H1 (cell line): ENCODE measurements around the gene CIAO3. TPM values are rescaled to one million over a fixed set of nuclear protein-coding genes. Genes with fewer than 3 reads are reported as not detected.

Experiments used
- BRCA1 ChIP-seq: IDR thresholded peaks from 2 replicates; pipeline ENCODE4 v1.6.1; 2012; ENCODE audit warnings: low read depth, low read length, improper control_type of control experiment
- CBX5 ChIP-seq: fragments of 300-800, 300-1000 bp; sonication (generic); IDR thresholded peaks from 2 replicates; pipeline ENCODE4 v1.7.1; 2016; ENCODE audit warnings: antibody characterized with exemption, low read length, low read depth
- CBX8 ChIP-seq: fragments of 300-800, 300-1000 bp; sonication (generic); IDR thresholded peaks from 2 replicates; pipeline ENCODE4 v1.7.1; 2016; ENCODE audit warnings: low read depth, low read length, borderline replicate concordance
- CEBPB ChIP-seq: IDR thresholded peaks from 2 replicates; pipeline ENCODE4 v1.6.1; 2012; ENCODE audit warnings: low read depth, low read length
- CHD1 ChIP-seq: IDR thresholded peaks from 2 replicates; pipeline ENCODE4 v1.6.1; 2012; ENCODE audit warnings: low read depth, low read length, improper control_type of control experiment
- CTBP2 ChIP-seq: IDR thresholded peaks from 2 replicates; pipeline ENCODE4 v1.7.0; 2011; ENCODE audit warnings: borderline replicate concordance, mild to moderate bottlenecking, moderate library complexity, mixed read lengths, low read length; ENCODE audit not compliant: insufficient read depth, insufficient read length
- CTCF ChIP-seq, 3 experiments: IDR thresholded peaks; 1 replicate in 2 of 3; 2 replicates in 1 of 3; pipeline versions ENCODE4 v1.5.1 to v1.6.1; 2011; ENCODE audit warnings: low read length in 3 of 3, mild to moderate bottlenecking in 3 of 3, inconsistent platforms in 2 of 3, low read depth in 1 of 3, moderate library complexity in 1 of 3; ENCODE audit not compliant: insufficient read depth in 1 of 3; ENCODE audit errors: control extremely low read depth in 1 of 3
- E2F6 ChIP-seq: IDR thresholded peaks from 2 replicates; pipeline ENCODE4 v1.6.1; 2012; ENCODE audit warnings: inconsistent platforms
- EZH2 ChIP-seq: fragments of 200-600 bp; sonication (generic); IDR thresholded peaks from 2 replicates; pipeline ENCODE4 v1.7.1; 2012; ENCODE audit warnings: low read depth, mild to moderate bottlenecking, moderate library complexity, low read length, inconsistent platforms; ENCODE audit not compliant: severe bottlenecking
- GABPA ChIP-seq: IDR thresholded peaks from 2 replicates; pipeline ENCODE4 v1.6.1; 2011; ENCODE audit warnings: mild to moderate bottlenecking, low read length, moderate library complexity, borderline replicate concordance; ENCODE audit not compliant: insufficient read depth
- HDAC6 ChIP-seq: IDR thresholded peaks from one replicate; pipeline ENCODE4 v1.7.1; 2012; ENCODE audit warnings: low read depth, mild to moderate bottlenecking, inconsistent platforms, low read length, moderate library complexity
- JUND ChIP-seq: IDR thresholded peaks from 2 replicates; pipeline ENCODE4 v1.6.1; 2011; ENCODE audit warnings: mild to moderate bottlenecking, improper control_type of control experiment, low read length
- KDM1A ChIP-seq: fragments of 200-600, 300-600 bp; sonication (generic); IDR thresholded peaks from 2 replicates; pipeline ENCODE4 v1.7.1; 2016; ENCODE audit warnings: mild to moderate bottlenecking, low read length, borderline replicate concordance
- NANOG ChIP-seq: IDR thresholded peaks from 2 replicates; pipeline ENCODE4 v1.6.1; 2011; ENCODE audit warnings: low read length, low read depth, mild to moderate bottlenecking, inconsistent platforms; ENCODE audit not compliant: insufficient read depth, poor library complexity, severe bottlenecking
- NRF1 ChIP-seq: IDR thresholded peaks from 2 replicates; pipeline ENCODE4 v1.6.1; 2011; ENCODE audit warnings: mild to moderate bottlenecking, low read depth, low read length, improper control_type of control experiment
- POLR2AphosphoS5 ChIP-seq: IDR thresholded peaks from 2 replicates; pipeline ENCODE4 v1.6.1; 2011; ENCODE audit warnings: low read depth, low read length
- TBP ChIP-seq: IDR thresholded peaks from 2 replicates; pipeline ENCODE4 v1.6.1; 2011; ENCODE audit warnings: low read depth, low read length, improper control_type of control experiment
- USF2 ChIP-seq: IDR thresholded peaks from 2 replicates; pipeline ENCODE4 v1.6.1; 2011; ENCODE audit warnings: low read length, improper control_type of control experiment
- YY1 ChIP-seq: IDR thresholded peaks from 2 replicates; pipeline ENCODE4 v1.6.1; 2011; ENCODE audit warnings: low read depth, mild to moderate bottlenecking, low read length
- ZNF274 ChIP-seq: IDR thresholded peaks from 2 replicates; pipeline ENCODE4 v1.7.0; 2012; ENCODE audit warnings: low read length, borderline replicate concordance; ENCODE audit errors: extremely low read depth
- polyA plus RNA-seq, 7 experiments: library from polyadenylated mRNA; depleted of rRNA in 3 of 7; stranded (reverse) in 5 of 7; unstranded in 2 of 7; fragments of >200 nt in 5 of 7; fragments of 200-250 nt in 2 of 7; gene quantifications; 1 replicate in 5 of 7; 2 replicates in 1 of 7; 4 replicates in 1 of 7; pipeline versions ENCODE4 v1.2.1 to v1.2.3, GENCODE V29; 2011 to 2013; ENCODE audit warnings: missing spikeins in 2 of 7, mixed read lengths in 2 of 7
- total RNA-seq: library from RNA; stranded (reverse); fragmentation: NEBNext Ultra II Directional; extraction: Animal tissue kit (Norgen Biotek cat#: 25700); gene quantifications from 2 replicates; pipeline ENCODE4 v1.2.1, GENCODE V29; 2021

Gene CIAO3
- total and polyA plus RNA-seq, 2 of the 8 experiments (the other 6 are each of a cell fraction or from before 2014, with no cell fraction given), result 20.0 to 20.4 TPM

- TF ChIP-seq NANOG (no peak), KDM1A (no peak), ZNF274 (no peak), GABPA (peak; percentile 95), TBP (peak; percentile 68; the same call in 1 of the 2 replicates), YY1 (0 out of 2 replicates have a peak, but pooled peaks have one; percentile 32), CHD1 (no peak), CEBPB (no peak), E2F6 (peak; percentile 100), HDAC6 (no peak), POLR2AphosphoS5 (peak; percentile 82), EZH2 (no peak), CBX5 (no peak), CTBP2 (no peak), NRF1 (no peak), USF2 (no peak), CBX8 (no peak), CTCF (IDR thresholded peaks at IDR 0.05; ENCODE audit: control extremely low read depth in 1 of 3, insufficient read depth in 1 of 3, low read depth in 1 of 3, low read length in 3 of 3) (0 out of 4 replicates have a peak, but pooled peaks of 1 of the 3 experiments have one; percentile 10), JUND (no peak), BRCA1 (no peak)
Observed at GRCh38 chr16:720990-721764, 19.6 kb downstream of the CIAO3 start, which contains the start of gene ANTKMT (continued).
